GM12878 (cell line): ENCODE data around the gene UBAC2.

ENCODE experiments used
- YY1 ChIP-seq: IDR thresholded peaks from 2 replicates; pipeline ENCODE4 v1.6.1; 2011; ENCODE audit warnings: low read depth, mild to moderate bottlenecking, low read length
- TF ChIP-seq, protein P1 (sequence below), 3 experiments: IDR thresholded peaks in 2 of 3; conservative IDR thresholded peaks in 1 of 3; 2 replicates each; pipeline ENCODE4 v1.5.1; 2011; ENCODE audit warnings: low read depth in 3 of 3, low read length in 3 of 3, mild to moderate bottlenecking in 3 of 3, control low read depth in 2 of 3, moderate library complexity in 2 of 3, inconsistent platforms in 1 of 3, mixed read lengths in 1 of 3; ENCODE audit not compliant: control insufficient read depth in 2 of 3, insufficient read depth in 1 of 3; ENCODE audit errors: extremely low read depth in 1 of 3

DNA sequence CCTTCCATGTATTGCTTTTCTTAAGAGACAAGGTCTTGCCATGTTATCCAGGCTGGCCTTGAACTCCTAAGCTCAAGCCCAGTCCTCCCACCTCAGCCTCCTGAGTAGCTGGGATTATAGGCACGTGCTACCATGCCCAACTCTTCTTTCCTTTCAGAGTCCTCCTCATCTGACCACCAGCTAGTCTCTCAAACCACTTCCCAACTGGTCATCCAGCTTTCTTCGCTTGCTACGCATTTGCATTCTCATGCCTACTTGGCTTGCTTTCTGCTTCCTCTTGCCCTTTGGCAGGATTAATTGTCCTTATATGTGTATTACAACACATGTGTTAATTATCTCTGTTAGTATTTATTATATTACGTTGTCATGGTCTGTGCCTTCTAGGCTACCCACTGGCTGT lies 51.3 kb downstream of the UBAC2 start:
- TF ChIP-seq YY1, result no peak
- TF ChIP-seq, protein P1, sequence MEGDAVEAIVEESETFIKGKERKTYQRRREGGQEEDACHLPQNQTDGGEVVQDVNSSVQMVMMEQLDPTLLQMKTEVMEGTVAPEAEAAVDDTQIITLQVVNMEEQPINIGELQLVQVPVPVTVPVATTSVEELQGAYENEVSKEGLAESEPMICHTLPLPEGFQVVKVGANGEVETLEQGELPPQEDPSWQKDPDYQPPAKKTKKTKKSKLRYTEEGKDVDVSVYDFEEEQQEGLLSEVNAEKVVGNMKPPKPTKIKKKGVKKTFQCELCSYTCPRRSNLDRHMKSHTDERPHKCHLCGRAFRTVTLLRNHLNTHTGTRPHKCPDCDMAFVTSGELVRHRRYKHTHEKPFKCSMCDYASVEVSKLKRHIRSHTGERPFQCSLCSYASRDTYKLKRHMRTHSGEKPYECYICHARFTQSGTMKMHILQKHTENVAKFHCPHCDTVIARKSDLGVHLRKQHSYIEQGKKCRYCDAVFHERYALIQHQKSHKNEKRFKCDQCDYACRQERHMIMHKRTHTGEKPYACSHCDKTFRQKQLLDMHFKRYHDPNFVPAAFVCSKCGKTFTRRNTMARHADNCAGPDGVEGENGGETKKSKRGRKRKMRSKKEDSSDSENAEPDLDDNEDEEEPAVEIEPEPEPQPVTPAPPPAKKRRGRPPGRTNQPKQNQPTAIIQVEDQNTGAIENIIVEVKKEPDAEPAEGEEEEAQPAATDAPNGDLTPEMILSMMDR (IDR thresholded peaks at IDR 0.05 in 2 of 3, conservative IDR thresholded peaks at IDR 0.05 in 1 of 3; ENCODE audit: control insufficient read depth in 2 of 3, extremely low read depth in 1 of 3, insufficient read depth in 1 of 3, low read depth in 3 of 3, low read length in 3 of 3), result no peak
